ENCODE results near the gene CORO7. TPM values are rescaled to one million over a fixed set of nuclear protein-coding genes. Genes with fewer than 3 reads are reported as not detected.

CORO7 gene
- total RNA-seq, 4 donors from 2014 or later: 5.7 to 15.3 (median 7.2) TPM

GRCh38 chr16:4318451-4318910, 97.9 kb downstream of the CORO7 start:
- Histone ChIP-seq H3K36me3 (no peaks in the 10 kb centered on the region), H3K27me3 (peaks cover 14 to 29% (median 26%) of the 10 kb centered on the region in 3 donors), H3K9me3 (no peaks in the 10 kb centered on the region), H3K4me1 (peaks cover 14 to 61% of the 10 kb centered on the region in 2 donors), H3K4me3 (no peak overlapping the region), H3K27ac (peak overlapping the region; percentile 65 to 79 (median 74))
- TF ChIP-seq CTCF (IDR thresholded peaks at IDR 0.05 in 4 of 5, conservative IDR thresholded peaks at IDR 0.05 in 1 of 5): no peak
- TF ChIP-seq POLR2A (IDR thresholded peaks at IDR 0.05): no peak
- intact Hi-C loops (cut with DNase I; ENCODE audit: low total_unique reads) (no loop called here), in situ Hi-C loops (cut with MboI; ENCODE audit: low sequenced_read_pairs in 4 of 4) (no loop called here)
- no peak for DNase-seq
- ATAC-seq: no peak

- Histone ChIP-seq H3K27ac (peak overlapping the region; percentile 65 to 79 (median 74)), H3K36me3 (no peaks in the 10 kb centered on the region), H3K9me3 (no peaks in the 10 kb centered on the region), H3K4me3 (peak overlapping the region in 3 of 4 donors; percentile 55 to 60 (median 59)), H3K27me3 (peaks cover 14 to 31% (median 27%) of the 10 kb centered on the region in 3 donors), H3K4me1 (peaks cover 14 to 56% of the 10 kb centered on the region in 2 donors)
- in situ Hi-C loops (cut with MboI; ENCODE audit: low sequenced_read_pairs in 4 of 4): no loop called here
- intact Hi-C loops (cut with DNase I; ENCODE audit: low total_unique reads): no loop called here
- DNase-seq: no peak
- no peak for ATAC-seq
- TF ChIP-seq CTCF (IDR thresholded peaks at IDR 0.05 in 4 of 5, conservative IDR thresholded peaks at IDR 0.05 in 1 of 5) (no peak), POLR2A (IDR thresholded peaks at IDR 0.05) (no peak)
Measured at GRCh38 chr16:4317532-4318450, 98.6 kb downstream of the CORO7 start.

- TF ChIP-seq POLR2A (IDR thresholded peaks at IDR 0.05) (no peak), CTCF (IDR thresholded peaks at IDR 0.05 in 4 of 5, conservative IDR thresholded peaks at IDR 0.05 in 1 of 5) (no peak)
- ATAC-seq (no peak), DNase-seq (no peak)
- H3K27ac ChIP-seq: peak overlapping the region; percentile 65 to 79 (median 74)
- no peaks in the 10 kb centered on the region for H3K36me3 ChIP-seq
- peaks cover 14 to 31% (median 27%) of the 10 kb centered on the region in 3 donors for H3K27me3 ChIP-seq
- H3K9me3 ChIP-seq: no peaks in the 10 kb centered on the region
- intact Hi-C loops (cut with DNase I; ENCODE audit: low total_unique reads): no loop called here
- peak overlapping the region; percentile 55 to 65 (median 60) for H3K4me3 ChIP-seq
- peaks cover 14 to 55% of the 10 kb centered on the region in 2 donors for H3K4me1 ChIP-seq
- in situ Hi-C loops (cut with MboI; ENCODE audit: low sequenced_read_pairs in 4 of 4): no loop called here
Measured at GRCh38 chr16:4316864-4317531, 99.4 kb downstream of the CORO7 start.

GRCh38 chr16:4316108-4316863, 100.1 kb downstream of the CORO7 start:
- Histone ChIP-seq H3K27ac (peak overlapping the region; percentile 65 to 79 (median 74)), H3K4me1 (peaks cover 14 to 55% of the 10 kb centered on the region in 2 donors)
- no peak for DNase-seq

More at GRCh38 chr16:4316108-4316863, 100.1 kb downstream of the CORO7 start:
- no peaks in the 10 kb centered on the region for H3K9me3 ChIP-seq
- intact Hi-C loops (cut with DNase I; ENCODE audit: low total_unique reads): no loop called here
- H3K4me3 ChIP-seq: peak overlapping the region; percentile 59 to 65 (median 61)
- TF ChIP-seq CTCF (IDR thresholded peaks at IDR 0.05 in 4 of 5, conservative IDR thresholded peaks at IDR 0.05 in 1 of 5): no peak
- TF ChIP-seq POLR2A (IDR thresholded peaks at IDR 0.05): no peak
- peaks cover 14 to 31% (median 27%) of the 10 kb centered on the region in 3 donors for H3K27me3 ChIP-seq
- ATAC-seq: peak in 1 of 2 donors; percentile 17
- in situ Hi-C loops (cut with MboI; ENCODE audit: low sequenced_read_pairs in 4 of 4): no loop called here
- no peaks in the 10 kb centered on the region for H3K36me3 ChIP-seq
